ENCODE data around the gene DOCK2. TPM values are rescaled to one million over a fixed set of nuclear protein-coding genes. Genes with fewer than 3 reads are reported as not detected.
A peak's percentile ranks its signal among the peaks of the same experiment; 100 is the strongest.

The DOCK2 gene
- polyA plus RNA-seq, 1 donor (not counting 4 experiments of a cell fraction or from before 2014, with no cell fraction given) = 0.21 TPM

- Histone ChIP-seq H3K27ac (ENCODE audit: control insufficient read depth, insufficient read depth, low read length) (no peak overlapping the region), H3K9ac (ENCODE audit: control insufficient read depth, extremely low read depth, insufficient read depth, low read length) (no peak overlapping the region), H3K4me2 (ENCODE audit: control insufficient read depth, extremely low read depth, insufficient read depth, low read depth, low read length) (peak overlapping the region; percentile 29), H3K27me3 (ENCODE audit: control insufficient read depth, extremely low read depth, insufficient read depth, low read length) (peaks cover 15% of the 10 kb centered on the region), H3K36me3 (ENCODE audit: control insufficient read depth in 2 of 2, extremely low read depth in 1 of 2, insufficient read depth in 2 of 2, low read length in 2 of 2) (no peaks in the 10 kb centered on the region), H3K4me1 (ENCODE audit: control insufficient read depth, extremely low read depth, insufficient read depth, low read length) (no peaks in the 10 kb centered on the region), H4K20me1 (ENCODE audit: control insufficient read depth, extremely low read depth, insufficient read depth, low read length) (no peaks in the 10 kb centered on the region), H3K79me2 (ENCODE audit: control insufficient read depth, insufficient read depth, low read length) (no peaks in the 10 kb centered on the region), H3K9me1 (ENCODE audit: control insufficient read depth, extremely low read depth, insufficient read depth, low read length) (no peaks in the 10 kb centered on the region), H2AFZ (ENCODE audit: control insufficient read depth, low read length) (no peak overlapping the region), H3K9me3 (ENCODE audit: control insufficient read depth, low read depth, low read length) (no peaks in the 10 kb centered on the region), H3K4me3 (ENCODE audit: control insufficient read depth in 2 of 3, extremely low read depth in 1 of 3, insufficient read depth in 2 of 3, low read depth in 1 of 3, low read length in 3 of 3) (no peak overlapping the region)
- dilution Hi-C loops (cut with MboI; ENCODE audit: extremely low pct_ligation_motif_present, low sequenced_read_pairs) = no loop called here
- FAIRE-seq (no peak), DNase-seq (ENCODE audit: low read depth, low spot score) (no peak)
- no peak for TF ChIP-seq CTCF (optimal IDR thresholded peaks at IDR 0.05 in 1 of 3, IDR thresholded peaks at IDR 0.05 in 1 of 3, conservative IDR thresholded peaks at IDR 0.05 in 1 of 3; ENCODE audit: extremely low read depth in 1 of 3, insufficient read depth in 2 of 3, low read length in 3 of 3)
- TF ChIP-seq EZH2 (IDR thresholded peaks at IDR 0.05; ENCODE audit: low read length) = no peak
Observed at GRCh38 chr5:169636477-169637084, 494 bp upstream of the DOCK2 start.

- H3K36me3 ChIP-seq (ENCODE audit: control insufficient read depth in 2 of 2, extremely low read depth in 1 of 2, insufficient read depth in 2 of 2, low read length in 2 of 2) = no peaks in the 10 kb centered on the region
- no peak overlapping the region for H3K4me3 ChIP-seq (ENCODE audit: control insufficient read depth in 2 of 3, extremely low read depth in 1 of 3, insufficient read depth in 2 of 3, low read depth in 1 of 3, low read length in 3 of 3)
- no peaks in the 10 kb centered on the region for H3K4me1 ChIP-seq (ENCODE audit: control insufficient read depth, extremely low read depth, insufficient read depth, low read length)
- H3K9me1 ChIP-seq (ENCODE audit: control insufficient read depth, extremely low read depth, insufficient read depth, low read length) = no peaks in the 10 kb centered on the region
- no peak overlapping the region for H2AFZ ChIP-seq (ENCODE audit: control insufficient read depth, low read length)
- H3K27ac ChIP-seq (ENCODE audit: control insufficient read depth, insufficient read depth, low read length) = no peak overlapping the region
- no peaks in the 10 kb centered on the region for H4K20me1 ChIP-seq (ENCODE audit: control insufficient read depth, extremely low read depth, insufficient read depth, low read length)
- no peak overlapping the region for H3K4me2 ChIP-seq (ENCODE audit: control insufficient read depth, extremely low read depth, insufficient read depth, low read depth, low read length)
- TF ChIP-seq EZH2 (IDR thresholded peaks at IDR 0.05; ENCODE audit: low read length) (peak; percentile 52), CTCF (optimal IDR thresholded peaks at IDR 0.05 in 1 of 3, IDR thresholded peaks at IDR 0.05 in 1 of 3, conservative IDR thresholded peaks at IDR 0.05 in 1 of 3; ENCODE audit: extremely low read depth in 1 of 3, insufficient read depth in 2 of 3, low read length in 3 of 3) (no peak)
- H3K9me3 ChIP-seq (ENCODE audit: control insufficient read depth, low read depth, low read length) = no peaks in the 10 kb centered on the region
- H3K27me3 ChIP-seq (ENCODE audit: control insufficient read depth, extremely low read depth, insufficient read depth, low read length) = peaks cover 15% of the 10 kb centered on the region
- DNase-seq (ENCODE audit: low read depth, low spot score) (no peak), FAIRE-seq (no peak)
- no peaks in the 10 kb centered on the region for H3K79me2 ChIP-seq (ENCODE audit: control insufficient read depth, insufficient read depth, low read length)
- H3K9ac ChIP-seq (ENCODE audit: control insufficient read depth, extremely low read depth, insufficient read depth, low read length) = no peak overlapping the region
- dilution Hi-C loops (cut with MboI; ENCODE audit: extremely low pct_ligation_motif_present, low sequenced_read_pairs) = no loop called here
Observed at GRCh38 chr5:169637549-169638121, 560 bp downstream of the DOCK2 start.

Measured in keratinocyte (primary cell).